Motor neuron (in vitro differentiated cells): ENCODE measurements around the gene PAPOLB. TPM values are rescaled to one million over a fixed set of nuclear protein-coding genes. Genes with fewer than 3 reads are reported as not detected.

Source experiments
- ATAC-seq, 8 experiments: fragments of 200-7000 bp; cut with Tn5 transposase; replicated peaks in 6 of 8; 2 replicates each; pipeline ENCODE4 v1.8.0; 2021; ENCODE audit warnings: mild to moderate bottlenecking in 8 of 8, moderate library complexity in 8 of 8
- H3K27ac ChIP-seq, 2 donors: fragments of 250-450 bp; sonication (Bioruptor Pico); 2 replicates each; pipeline ENCODE4 v1.9.0; 2021; ENCODE audit warnings: antibody characterized with exemption in 2 of 2, mild to moderate bottlenecking in 2 of 2, moderate library complexity in 1 of 2
- H3K4me1 ChIP-seq, 2 donors: fragments of 250-450 bp; sonication (Bioruptor Pico); replicated peaks in 1 of 2; 2 replicates each; pipeline ENCODE4 v1.6.1; 2021; ENCODE audit warnings: antibody characterized with exemption in 2 of 2, mild to moderate bottlenecking in 2 of 2, moderate library complexity in 1 of 2
- H3K4me3 ChIP-seq, 5 donors: fragments of 250-450 bp; sonication (Bioruptor Pico); 2 replicates each; pipeline ENCODE4 v1.9.0; 2021; ENCODE audit warnings: antibody characterized with exemption in 5 of 5, mild to moderate bottlenecking in 5 of 5, moderate library complexity in 4 of 5
- WGBS, 10 experiments: fragments of 450-650 bp; shearing (Covaris generic); methylation state at CpG; one replicate each; pipeline ENCODE4 v1.0.0; 2022; 5-methylcytosine and 5-hydroxymethylcytosine counted together
- in situ Hi-C, 9 experiments: fragments of 400-800 bp; cut with MboI; loops; one replicate each; pipeline ENCODE4 v1.15.0; 2021; ENCODE audit warnings: low sequenced_read_pairs in 9 of 9, low pct_unique_long_range_greater_than_20kb in 2 of 9; ENCODE audit not compliant: unreplicated experiment in 9 of 9
- total RNA-seq, 8 experiments: library from RNA; unstranded; fragments of 300-600 nt; gene quantifications; 2 replicates each; pipeline versions ENCODE4 v1.2.3 to v1.2.4, GENCODE V29; 2022

Gene PAPOLB
- total RNA-seq, 8 experiments from 2014 or later: 0.10 to 0.47 (median 0.25) TPM

DNA sequence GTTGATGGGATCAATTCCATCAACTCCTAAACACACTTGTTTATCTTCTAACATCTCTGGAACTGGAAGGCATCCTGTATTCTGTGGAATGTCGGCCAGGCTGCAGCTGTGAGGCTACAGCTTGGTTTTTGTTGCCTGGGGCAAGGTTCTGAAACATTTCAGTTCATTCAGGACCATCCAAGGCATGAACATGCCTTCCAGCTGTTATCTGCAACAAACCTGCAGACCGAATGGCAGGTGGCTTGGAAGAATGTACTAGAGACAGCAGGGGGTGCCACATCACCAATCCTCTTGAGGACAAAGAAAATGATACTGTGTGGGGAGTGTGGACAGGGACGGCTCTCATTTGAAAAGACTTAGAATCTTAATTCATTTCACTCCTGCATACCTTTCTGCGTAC lies 12.4 kb downstream of the PAPOLB start:
- peaks cover 5 to 6% of the 10 kb centered on the region in 2 donors for H3K4me1 ChIP-seq
- H3K4me3 ChIP-seq: no peak overlapping the region
- no peak overlapping the region for H3K27ac ChIP-seq
- in situ Hi-C loops: loop anchor here in 1 of 9 experiments (25.0 kb wide), 1 partner anchor 238 kb away; no protein-coding TSS in a partner anchor
- 0 to 73% (median 50%) methylated on average over 1 to 4 of the region's 4 CpGs; no CpG with 5 or more reads in 2 of the 10 experiments for WGBS, 10 experiments
- ATAC-seq: peak; percentile 22 to 86 (median 70)

DNA sequence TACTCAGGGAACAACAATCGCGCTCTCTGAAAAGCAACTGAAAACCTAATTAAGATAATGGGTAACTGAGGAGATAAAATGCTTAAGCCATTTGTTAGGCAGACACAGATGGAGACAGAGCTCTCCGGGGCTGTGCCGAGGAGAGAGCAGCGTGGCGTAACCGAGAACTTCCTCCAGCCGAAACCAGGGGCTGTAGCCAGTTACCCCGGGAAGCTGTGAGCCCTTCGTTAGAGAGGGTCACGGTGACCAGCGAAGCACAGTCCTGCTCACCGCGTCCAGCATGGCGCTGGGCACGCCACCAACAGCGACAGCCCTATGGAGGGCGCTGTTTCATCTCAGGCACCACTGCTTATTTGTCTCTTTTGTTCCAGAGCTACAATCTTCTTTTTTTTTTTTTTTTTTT lies 16.1 kb downstream of the PAPOLB start:
- H3K27ac ChIP-seq: peak overlapping the region in 1 of 2 donors; percentile 6
- no peak overlapping the region for H3K4me3 ChIP-seq
- H3K4me1 ChIP-seq: peaks cover 5 to 6% of the 10 kb centered on the region in 2 donors
- 7 to 72% (median 50%) methylated on average over 3 to 16 of the region's 18 CpGs; no CpG with 5 or more reads in 3 of the 10 experiments for WGBS, 10 experiments
- peak in 7 of 8 experiments; percentile 32 to 87 (median 57) for ATAC-seq
- in situ Hi-C loops: loop anchor here in 1 of 9 experiments (25.0 kb wide), 1 partner anchor 242 kb away; no protein-coding TSS in a partner anchor

DNA sequence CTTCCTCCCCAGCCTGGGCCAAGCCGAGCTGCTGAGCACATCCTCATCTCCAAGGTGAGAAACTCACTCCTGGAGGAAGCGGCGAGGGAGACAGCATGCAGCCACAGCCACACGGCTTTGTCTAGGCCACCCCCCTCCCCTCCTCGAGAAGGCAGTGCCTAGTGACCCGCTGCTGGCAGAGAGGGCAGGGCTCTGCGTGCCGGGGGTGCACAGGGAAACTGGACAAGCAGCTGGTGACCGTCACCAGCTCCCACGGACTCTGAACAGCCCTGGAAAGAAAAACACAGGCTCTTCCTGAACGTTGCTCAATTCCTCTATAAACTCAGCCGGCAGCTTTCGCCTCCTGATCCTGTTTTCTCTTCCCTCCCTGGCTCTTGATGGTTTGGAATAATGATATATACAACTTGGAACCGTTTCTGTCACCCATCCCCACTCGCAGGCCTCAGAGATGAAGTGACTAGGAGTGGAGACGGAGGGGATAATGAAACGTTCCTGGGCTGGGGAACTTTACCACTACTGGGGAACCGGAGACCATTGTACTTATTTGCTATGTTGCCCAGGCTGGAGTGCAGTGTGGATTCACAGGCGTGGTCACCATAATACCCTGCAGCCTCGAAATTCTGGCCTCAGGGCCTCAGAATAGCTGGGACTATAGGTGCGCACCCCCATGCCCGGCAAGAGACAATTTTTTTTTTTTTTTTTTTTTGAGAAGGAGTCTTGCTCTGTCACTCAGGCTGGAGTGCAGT lies 19.3 kb downstream of the PAPOLB start:
- 28 to 92% (median 70%) methylated on average over 2 to 11 of the region's 22 CpGs; no CpG with 5 or more reads in 1 of the 10 experiments for WGBS, 10 experiments
- no peak for ATAC-seq
- H3K4me3 ChIP-seq: no peak overlapping the region
- H3K27ac ChIP-seq: no peak overlapping the region
- H3K4me1 ChIP-seq: peaks cover 13 to 17% of the 10 kb centered on the region in 2 donors
- in situ Hi-C loops: loop anchor here in 1 of 9 experiments (25.0 kb wide), 1 partner anchor 245 kb away; no protein-coding TSS in a partner anchor

DNA sequence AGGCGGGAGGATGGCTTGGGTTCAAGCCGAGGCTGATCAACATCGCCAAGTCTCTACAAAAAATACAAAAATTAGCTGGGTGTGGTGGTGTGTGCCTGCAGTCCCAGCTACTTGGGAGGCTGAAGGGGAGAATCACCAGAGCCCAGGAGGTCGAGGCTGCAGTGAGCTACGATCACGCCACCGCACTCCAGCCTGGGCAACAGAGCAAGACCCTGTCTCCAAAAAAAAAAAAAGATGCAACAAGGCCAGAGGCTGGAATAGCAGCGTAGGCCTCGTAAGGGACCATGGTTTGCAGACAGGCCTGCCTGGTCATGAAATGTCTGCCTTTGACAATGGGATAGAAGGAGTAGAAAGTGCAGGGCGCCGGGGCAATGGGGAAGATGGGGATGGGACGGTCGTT lies 20.0 kb downstream of the PAPOLB start:
- Histone ChIP-seq H3K4me3 (no peak overlapping the region), H3K4me1 (peaks cover 20 to 24% of the 10 kb centered on the region in 2 donors), H3K27ac (no peak overlapping the region)
- 60 to 100% (median 94%) methylated on average over 1 to 7 of the region's 13 CpGs; no CpG with 5 or more reads in 3 of the 10 experiments for WGBS, 10 experiments
- ATAC-seq: no peak
- in situ Hi-C loops: loop anchor here in 1 of 9 experiments (25.0 kb wide), 1 partner anchor 245 kb away; no protein-coding TSS in a partner anchor

DNA sequence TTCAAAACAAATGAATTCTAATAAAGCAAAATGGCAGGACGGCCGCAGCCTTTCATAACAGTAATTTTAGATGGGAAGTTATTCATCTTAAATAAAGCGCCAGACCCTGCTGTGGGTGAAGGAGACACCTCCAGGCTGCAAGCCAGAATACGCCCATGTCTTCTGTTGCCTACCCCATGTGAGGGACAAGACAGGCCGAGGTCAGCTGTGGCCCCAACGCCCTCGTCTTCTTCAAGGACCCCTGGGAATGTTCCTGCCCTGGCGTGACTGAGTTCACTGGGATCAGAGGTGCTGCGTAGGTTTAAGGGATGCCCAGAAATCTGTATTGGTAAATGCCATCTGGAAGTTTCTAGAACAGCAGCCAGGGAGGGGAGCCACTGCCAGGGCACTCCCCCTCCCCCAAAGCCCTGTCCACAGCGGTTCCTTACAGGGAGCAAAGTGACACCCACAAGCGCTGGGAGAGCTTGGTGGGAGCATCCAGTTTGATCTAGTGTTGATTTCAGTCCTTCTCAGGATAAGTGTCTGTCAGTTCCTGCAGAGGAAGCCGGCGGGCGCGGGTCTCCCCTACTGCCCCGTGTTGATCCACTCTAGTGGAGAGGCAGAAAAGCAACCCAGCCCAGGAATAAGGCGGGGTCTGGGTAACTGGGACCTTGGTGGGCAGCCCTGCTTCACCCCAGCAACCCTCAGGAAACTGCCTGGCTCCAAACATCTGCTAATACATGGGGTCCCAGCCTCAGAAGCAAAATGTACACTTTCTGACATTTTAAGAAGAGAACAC lies 20.6 kb downstream of the PAPOLB start:
- in situ Hi-C loops: loop anchor here in 1 of 9 experiments (25.0 kb wide), 1 partner anchor 246 kb away; no protein-coding TSS in a partner anchor
- no peak for ATAC-seq
- Histone ChIP-seq H3K27ac (no peak overlapping the region), H3K4me3 (no peak overlapping the region), H3K4me1 (peaks cover 21 to 24% of the 10 kb centered on the region in 2 donors)
- WGBS, 10 experiments: 27 to 100% (median 90%) methylated on average over 2 to 10 of the region's 17 CpGs; no CpG with 5 or more reads in 2 of the 10 experiments

DNA sequence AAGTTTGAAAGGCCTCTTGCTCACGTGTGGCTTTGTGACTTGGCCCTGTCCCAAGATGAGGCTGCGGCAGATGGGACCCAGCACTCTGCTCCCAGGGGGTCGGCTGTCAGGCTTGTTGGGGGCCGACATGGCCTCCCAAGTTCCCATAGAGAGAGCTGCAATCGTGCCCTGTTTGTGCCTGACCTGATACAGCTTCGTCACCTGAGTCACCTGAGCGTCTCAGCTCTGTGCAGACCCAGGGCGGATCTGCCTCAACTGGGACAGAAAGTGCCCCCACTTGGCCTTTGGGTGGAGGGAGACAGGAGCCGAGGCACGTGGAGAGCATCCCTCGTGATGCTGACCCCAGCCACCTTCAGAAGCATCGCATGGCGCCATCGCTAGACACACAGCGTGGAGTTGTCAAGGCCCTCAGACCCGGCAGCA lies 21.7 kb downstream of the PAPOLB start:
- Histone ChIP-seq H3K4me1 (peaks cover 21 to 24% of the 10 kb centered on the region in 2 donors), H3K4me3 (no peak overlapping the region), H3K27ac (no peak overlapping the region)
- 60 to 100% (median 80%) methylated on average over 1 to 7 of the region's 16 CpGs; no CpG with 5 or more reads in 6 of the 10 experiments for WGBS, 10 experiments
- no peak for ATAC-seq
- in situ Hi-C loops: loop anchor here in 1 of 9 experiments (25.0 kb wide), 1 partner anchor 247 kb away; no protein-coding TSS in a partner anchor

DNA sequence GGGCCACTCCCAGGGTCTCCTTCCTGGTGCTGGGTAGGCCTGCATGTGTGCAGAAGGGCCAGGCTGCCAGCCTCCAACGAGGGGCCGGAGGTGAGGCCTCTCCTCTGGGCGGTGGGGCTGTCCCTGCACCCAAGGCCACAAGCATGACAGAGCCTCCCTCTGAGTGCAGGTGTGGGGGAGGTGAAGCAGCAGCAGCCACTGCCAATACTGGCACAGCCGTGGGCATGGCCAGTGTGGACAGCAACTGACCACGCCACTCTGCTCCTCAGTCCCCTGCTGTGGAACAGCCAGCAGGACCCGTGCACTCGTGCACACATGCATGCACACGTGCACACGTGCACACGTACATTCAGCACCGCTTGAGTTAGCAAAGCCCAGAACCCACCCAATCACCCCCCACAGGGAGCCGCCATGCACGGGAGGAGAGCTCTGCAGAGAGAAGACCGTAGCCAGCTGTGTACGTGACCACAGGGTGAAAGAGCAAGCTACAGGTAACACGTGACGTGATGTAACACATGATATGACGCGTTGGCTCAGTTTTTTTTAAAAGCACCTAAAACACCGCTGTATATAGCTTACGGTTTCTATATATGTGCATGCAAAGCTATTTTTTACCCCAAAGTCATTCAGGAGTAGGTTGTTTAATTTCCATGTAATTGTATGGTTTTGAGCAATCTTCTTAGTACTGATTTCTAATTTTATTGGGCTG lies 23.1 kb downstream of the PAPOLB start:
- 68 to 98% (median 90%) methylated on average over 1 to 13 of the region's 21 CpGs; no CpG with 5 or more reads in 1 of the 10 experiments for WGBS, 10 experiments

DNA sequence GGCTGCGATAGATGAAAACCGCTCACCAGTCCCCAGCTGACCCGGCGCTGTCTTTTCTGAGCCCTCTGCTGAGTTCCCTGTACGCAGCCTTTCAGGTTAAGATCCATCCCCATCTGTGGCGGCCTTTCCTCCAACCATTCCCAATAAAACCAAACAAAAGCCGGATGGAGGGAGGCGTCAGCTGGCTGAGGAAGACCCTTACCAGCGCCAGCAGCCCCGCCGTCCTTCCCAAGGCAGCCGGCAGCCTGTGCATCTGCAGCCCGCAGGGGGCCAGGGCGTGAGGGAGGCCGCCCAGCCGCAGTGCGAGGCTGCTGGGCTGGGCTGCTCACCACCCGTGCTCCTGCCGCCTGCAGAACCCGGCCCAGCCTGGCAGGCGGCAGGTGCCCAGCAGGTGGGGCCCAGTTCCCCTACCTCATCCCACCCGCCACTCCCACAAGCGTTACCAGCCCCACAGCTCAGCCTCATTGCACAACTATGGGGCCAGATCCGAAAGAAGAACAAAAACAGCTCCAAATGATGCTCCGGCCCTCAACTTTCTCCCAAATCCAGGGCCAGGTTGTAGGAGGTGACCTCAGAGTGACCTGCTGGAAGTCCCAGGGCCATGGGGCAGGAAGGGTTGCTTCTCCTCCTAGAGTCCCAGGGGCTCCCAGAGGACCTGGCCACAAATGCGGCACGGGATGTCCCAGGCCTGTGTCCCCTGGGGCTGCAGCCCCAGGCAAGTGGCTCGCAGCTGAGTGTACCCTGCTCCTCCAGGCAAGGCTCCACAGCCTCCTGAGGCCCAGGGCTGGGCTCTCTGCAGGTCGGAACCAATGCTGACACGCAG lies 23.8 kb downstream of the PAPOLB start:
- Histone ChIP-seq H3K4me3 (no peak overlapping the region), H3K27ac (peak overlapping the region; percentile 62 to 86), H3K4me1 (peaks cover 21 to 24% of the 10 kb centered on the region in 2 donors)
- in situ Hi-C loops: loop anchor here in 1 of 9 experiments (25.0 kb wide), 1 partner anchor 249 kb away; no protein-coding TSS in a partner anchor
- peak in 6 of 8 experiments; percentile 44 to 85 (median 78) for ATAC-seq
- 41 to 100% (median 73%) methylated on average over 1 to 19 of the region's 30 CpGs; no CpG with 5 or more reads in 5 of the 10 experiments for WGBS, 10 experiments

More for the DNA sequence above, 23.1 kb downstream of the PAPOLB start:
- Histone ChIP-seq H3K4me1 (peaks cover 21 to 24% of the 10 kb centered on the region in 2 donors), H3K4me3 (no peak overlapping the region), H3K27ac (peak overlapping the region; percentile 62 to 86)
- in situ Hi-C loops: loop anchor here in 1 of 9 experiments (25.0 kb wide), 1 partner anchor 249 kb away; no protein-coding TSS in a partner anchor
- no peak for ATAC-seq

DNA sequence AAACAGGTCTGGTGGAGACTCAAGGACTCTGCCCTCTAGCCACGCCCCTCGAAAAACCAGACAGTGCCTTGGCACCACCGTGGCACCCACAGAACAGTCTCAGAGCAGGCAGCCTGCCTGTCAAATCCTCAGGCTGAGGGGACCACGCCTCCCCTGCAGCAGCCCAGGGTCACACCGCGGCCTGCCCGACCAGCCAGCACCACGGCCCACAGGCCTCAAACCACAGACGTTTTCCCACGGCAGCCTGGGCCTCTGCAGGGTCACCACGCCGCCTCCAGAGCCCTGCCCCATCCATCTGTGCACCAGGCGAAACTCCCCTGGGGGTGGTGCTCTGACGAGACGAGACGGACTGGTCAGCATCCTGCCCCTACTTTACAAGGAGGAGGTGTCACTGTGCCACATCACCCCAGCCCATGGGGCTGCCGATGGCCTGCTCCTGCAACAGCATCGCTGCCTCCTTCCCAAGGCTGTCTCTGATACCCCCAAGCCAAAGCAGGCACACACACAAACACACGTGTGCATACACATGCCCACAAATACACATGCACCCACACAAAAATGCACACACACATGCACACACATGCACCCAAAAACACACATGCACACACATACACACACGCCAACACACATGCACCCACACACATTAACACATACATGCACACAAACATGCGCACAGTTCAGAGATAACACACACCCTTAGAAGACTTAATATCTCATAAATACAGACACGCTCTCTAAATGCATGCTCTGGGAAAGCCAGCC lies 24.6 kb downstream of the PAPOLB start:
- H3K27ac ChIP-seq: peak overlapping the region; percentile 62 to 86
- 23 to 100% (median 74%) methylated on average over 1 to 9 of the region's 22 CpGs; no CpG with 5 or more reads in 5 of the 10 experiments for WGBS, 10 experiments
- in situ Hi-C loops: loop anchor here in 1 of 9 experiments (25.0 kb wide), 1 partner anchor 250 kb away; no protein-coding TSS in a partner anchor
- ATAC-seq: peak in 6 of 8 experiments; percentile 47 to 81 (median 74)
- peaks cover 21 to 24% of the 10 kb centered on the region in 2 donors for H3K4me1 ChIP-seq
- H3K4me3 ChIP-seq: no peak overlapping the region

DNA sequence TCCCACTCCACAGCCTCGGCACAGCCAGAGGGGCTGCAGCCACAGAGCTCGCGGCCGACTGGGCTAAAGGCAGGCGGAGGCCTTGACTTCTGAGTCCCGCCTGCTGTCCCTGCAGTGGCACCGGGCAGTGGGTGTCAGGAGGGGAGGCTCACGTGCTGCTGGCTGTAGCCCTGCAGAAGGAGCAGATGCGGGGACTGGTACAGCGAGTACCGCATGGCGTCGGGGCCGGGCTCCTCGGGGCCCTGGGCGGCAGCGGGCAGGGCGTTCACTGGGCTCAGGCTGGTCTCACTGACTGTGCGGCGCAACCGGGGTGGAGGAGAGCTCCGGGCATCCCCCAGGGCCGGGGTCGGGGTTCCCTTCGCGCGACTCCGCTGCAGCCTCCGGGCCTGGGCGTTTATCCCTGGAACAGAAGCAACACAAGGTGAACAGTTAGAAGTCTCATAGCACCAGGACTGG lies 25.6 kb downstream of the PAPOLB start:
- no peak overlapping the region for H3K27ac ChIP-seq
- 94 to 100% (median 100%) methylated on average over 1 to 9 of the region's 30 CpGs; no CpG with 5 or more reads in 7 of the 10 experiments for WGBS, 10 experiments
- H3K4me3 ChIP-seq: no peak overlapping the region
- no peak for ATAC-seq
- in situ Hi-C loops: loop anchor here in 1 of 9 experiments (25.0 kb wide), 1 partner anchor 251 kb away; no protein-coding TSS in a partner anchor
- H3K4me1 ChIP-seq: peaks cover 21 to 24% of the 10 kb centered on the region in 2 donors
